GM21529 (cell line): ENCODE measurements around the gene NR2C2.

ENCODE experiments used
- ATAC-seq: cut with Tn5 transposase; IDR thresholded peaks from one replicate; pipeline ENCODE4 v1.9.1; 2021; ENCODE audit not compliant: unreplicated experiment

The NR2C2 gene

GRCh38 chr3:15056676-15057404 lies 109.5 kb downstream of the NR2C2 start:
- ATAC-seq: no peak

DNA sequence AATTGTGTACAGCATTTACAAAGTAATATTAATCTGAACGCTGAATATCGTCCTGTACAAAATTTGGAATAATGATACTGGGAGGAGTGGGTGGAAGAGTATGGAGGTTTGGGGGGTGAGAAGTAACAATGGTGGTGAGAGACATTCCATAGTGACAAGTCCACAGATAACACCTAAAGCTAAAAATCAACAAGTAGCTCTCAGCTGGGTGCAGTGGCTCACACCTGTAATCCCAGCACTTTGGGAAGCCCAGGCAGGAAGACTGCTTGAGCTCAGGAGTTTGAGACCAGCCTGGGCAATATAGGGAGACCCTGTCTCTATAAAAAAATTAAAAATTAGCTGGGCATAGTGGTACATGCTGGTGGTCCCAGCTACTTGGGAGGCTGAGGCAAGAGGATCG lies 112.6 kb downstream of the NR2C2 start:
- ATAC-seq: no peak

- ATAC-seq: no peak
Observed at GRCh38 chr3:15063238-15063637, 115.9 kb downstream of the NR2C2 start.

GRCh38 chr3:15063656-15064286 lies 116.4 kb downstream of the NR2C2 start:
- no peak for ATAC-seq

DNA sequence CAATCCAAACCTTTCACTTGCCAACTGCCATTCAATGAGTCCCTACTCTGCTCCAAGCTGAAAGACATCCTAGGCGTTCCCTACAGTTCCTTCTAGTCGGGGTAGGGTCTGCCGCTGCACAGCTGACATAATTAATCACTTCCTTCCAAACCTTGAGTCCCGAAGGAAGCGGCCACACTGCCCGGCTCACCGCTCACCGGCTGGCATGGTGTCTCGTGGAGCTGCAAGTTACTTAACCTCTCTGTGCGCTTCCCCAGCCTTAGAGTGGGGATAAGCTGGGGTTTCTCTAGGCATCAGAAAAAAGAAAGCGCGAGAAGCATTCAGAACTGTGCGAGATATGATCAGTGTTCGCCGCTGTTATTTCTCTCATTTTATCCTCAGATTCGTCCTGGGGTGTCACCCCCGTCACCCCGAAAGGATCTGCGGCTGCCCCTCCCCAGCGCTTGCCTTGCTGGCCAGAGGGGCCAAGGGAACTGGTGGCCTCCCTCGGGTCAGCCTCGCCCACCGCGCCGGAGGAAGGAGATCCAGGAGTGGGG lies 117.0 kb downstream of the NR2C2 start:
- ATAC-seq: peak; percentile 27

DNA sequence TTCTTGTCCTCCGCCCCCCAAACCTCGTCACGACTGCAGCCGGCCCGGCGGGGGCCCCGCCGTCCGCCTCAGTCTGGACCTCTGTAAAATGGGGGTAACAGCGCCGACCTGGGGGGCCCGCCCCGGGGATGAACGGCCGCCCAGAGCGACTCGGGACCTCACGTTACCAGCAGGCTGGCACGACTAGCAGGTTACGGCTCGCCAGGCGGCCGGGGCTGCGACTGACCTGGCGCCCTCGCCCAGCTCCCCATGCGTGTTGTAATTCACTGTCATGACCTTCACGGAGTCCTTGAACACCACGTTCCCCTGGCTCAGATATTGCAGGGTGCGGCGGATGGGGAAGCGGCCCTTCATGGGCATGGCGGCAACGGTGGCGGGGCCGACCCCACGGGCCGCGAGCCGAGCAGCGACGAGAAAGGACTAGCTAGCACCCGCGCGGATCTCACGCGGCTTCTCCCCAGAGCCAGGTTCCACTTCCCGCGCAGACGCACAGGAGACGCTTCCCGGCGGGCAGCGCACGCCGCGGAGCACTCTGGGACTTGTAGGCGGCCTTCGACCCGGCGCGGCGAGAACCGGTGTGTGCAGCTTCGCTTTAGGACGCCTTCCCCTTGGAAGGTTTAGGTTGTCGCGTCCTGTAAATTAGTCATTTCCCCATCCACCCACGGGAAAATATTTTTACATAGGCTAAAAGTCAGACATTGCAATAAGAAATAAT lies 117.6 kb downstream of the NR2C2 start, which contains the start of gene MRPS25:
MRPS25 (minus strand) TSS at position 481 of the 715 bp plus-strand sequence; CDS start at position 360, 121 bp downstream.
- ATAC-seq: peak; percentile 95

- no peak for ATAC-seq
Observed at GRCh38 chr3:15065550-15066007, 118.2 kb downstream of the NR2C2 start.

GRCh38 chr3:15066467-15066866 lies 119.1 kb downstream of the NR2C2 start:
- no peak for ATAC-seq

DNA sequence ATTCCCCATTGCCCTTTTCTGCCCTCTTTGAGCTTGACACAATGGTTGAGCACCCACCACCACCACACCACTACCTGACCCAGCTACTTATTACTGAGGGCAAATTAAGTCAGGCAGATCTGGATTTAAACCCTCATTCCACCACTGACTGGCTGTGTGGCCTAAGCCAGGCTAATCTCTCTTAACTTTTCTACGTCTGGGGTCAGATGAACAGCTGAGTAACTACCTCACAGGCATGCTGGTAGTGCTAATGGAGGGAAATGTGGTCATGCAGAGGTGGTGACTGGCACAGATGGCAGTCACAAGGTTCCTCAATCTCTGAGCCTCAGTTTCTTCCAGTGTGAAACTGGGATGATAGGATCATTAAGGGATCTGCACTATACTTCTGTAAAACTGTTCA lies 122.1 kb downstream of the NR2C2 start:
- ATAC-seq: no peak

DNA sequence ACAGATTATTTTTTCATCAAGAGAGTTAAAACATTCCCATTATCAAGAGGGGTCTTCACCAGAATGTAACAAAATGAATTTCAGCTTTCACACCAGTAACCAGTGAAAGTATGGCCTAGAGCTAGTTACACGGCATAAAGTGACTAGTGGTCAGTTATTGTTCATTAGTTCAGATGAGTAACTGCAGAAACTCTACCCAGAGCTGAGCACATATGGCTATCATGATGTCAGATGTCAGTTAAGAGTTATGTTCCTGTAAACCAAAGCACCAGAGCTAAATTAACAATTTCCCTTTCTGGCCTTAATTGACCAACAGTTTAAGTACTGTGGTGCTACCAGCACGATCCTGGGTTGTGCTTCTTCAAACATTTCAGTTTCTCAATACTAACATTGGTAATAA lies 124.3 kb downstream of the NR2C2 start:
- ATAC-seq: no peak

- ATAC-seq: no peak
Observed at GRCh38 chr3:15074500-15074899, 127.1 kb downstream of the NR2C2 start.

- no peak for ATAC-seq
Observed at GRCh38 chr3:15079091-15079490, 131.7 kb downstream of the NR2C2 start.

DNA sequence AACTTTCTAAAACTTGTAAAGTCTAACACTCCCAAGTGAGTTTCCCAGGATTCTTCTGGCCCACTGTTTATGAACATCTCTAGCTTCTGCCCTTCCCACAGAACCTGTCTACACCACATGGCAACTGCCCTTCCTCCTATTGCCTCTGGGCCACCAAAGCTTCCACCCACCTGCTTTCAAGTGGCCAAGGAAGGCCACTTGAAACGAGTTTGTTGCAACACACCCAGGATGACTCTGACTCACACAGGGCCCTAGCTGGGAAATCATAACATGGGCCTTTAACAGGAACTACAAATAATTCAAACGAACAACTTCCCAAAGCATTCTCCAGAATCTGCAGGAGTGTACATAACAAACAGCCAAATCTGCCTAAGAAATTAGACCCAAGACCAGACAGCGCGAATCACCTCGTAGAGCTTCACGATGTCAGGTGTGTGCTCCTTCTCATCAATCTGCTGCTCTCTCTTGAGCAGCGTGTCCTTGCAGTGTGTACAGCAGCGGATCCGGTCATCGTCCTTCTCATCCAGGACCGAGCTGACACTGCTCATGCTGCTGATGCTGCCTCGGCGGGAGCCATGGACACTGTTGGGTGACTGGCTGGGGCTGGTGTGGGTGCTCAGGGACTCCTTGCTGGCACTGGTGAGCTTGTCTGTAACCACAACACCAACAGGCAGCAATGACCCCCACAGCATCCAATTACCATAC lies 134.7 kb downstream of the NR2C2 start:
- no peak for ATAC-seq

GRCh38 chr3:15083252-15083651 lies 135.9 kb downstream of the NR2C2 start:
- ATAC-seq: no peak

- no peak for ATAC-seq
Observed at GRCh38 chr3:15086263-15086662, 138.9 kb downstream of the NR2C2 start.

- no peak for ATAC-seq
Observed at GRCh38 chr3:15086699-15087098, 139.3 kb downstream of the NR2C2 start.

DNA sequence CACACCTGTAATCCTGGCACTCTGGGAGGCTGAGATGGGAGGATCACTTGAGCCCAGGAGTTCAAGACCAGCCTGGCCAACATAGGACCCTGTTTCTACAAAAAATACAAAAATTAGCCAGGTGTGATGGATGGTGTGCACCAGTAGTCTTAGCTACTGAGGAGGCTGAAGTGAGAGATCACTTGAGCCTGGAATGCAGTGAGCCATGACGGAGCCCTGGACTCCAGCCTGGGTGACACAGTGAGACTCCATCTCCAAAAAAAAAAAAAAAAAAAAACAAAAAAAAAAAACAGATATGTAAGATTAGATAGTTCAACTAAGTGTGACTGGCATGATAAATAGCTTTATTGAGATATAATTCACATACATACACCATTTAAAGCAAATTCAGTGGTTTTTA lies 141.8 kb downstream of the NR2C2 start:
- no peak for ATAC-seq

- ATAC-seq: no peak
Observed at GRCh38 chr3:15091575-15091974, 144.2 kb downstream of the NR2C2 start.

DNA sequence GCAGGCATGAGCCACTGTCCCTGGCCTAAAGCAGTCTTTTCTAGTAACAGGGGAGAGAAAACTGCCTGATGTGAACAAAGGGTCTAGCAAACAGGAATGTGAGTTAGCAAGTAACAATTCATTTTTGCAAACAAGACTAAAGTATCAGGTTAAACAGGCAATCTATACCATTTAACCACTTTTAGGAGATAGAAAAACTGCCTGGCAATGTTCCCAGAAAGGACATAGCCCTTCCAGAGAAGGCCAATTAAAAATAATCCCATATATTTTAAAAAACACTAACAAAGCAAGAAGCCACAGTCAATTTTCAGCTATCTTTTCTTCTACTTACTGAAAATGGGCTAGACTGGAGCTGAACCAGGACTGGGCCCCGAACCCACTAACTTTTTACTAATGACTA lies 145.3 kb downstream of the NR2C2 start:
- ATAC-seq: no peak

- no peak for ATAC-seq
Observed at GRCh38 chr3:15094187-15094875, 146.9 kb downstream of the NR2C2 start.
